ENCODE results near the gene NR3C1.

The NR3C1 gene

DNA sequence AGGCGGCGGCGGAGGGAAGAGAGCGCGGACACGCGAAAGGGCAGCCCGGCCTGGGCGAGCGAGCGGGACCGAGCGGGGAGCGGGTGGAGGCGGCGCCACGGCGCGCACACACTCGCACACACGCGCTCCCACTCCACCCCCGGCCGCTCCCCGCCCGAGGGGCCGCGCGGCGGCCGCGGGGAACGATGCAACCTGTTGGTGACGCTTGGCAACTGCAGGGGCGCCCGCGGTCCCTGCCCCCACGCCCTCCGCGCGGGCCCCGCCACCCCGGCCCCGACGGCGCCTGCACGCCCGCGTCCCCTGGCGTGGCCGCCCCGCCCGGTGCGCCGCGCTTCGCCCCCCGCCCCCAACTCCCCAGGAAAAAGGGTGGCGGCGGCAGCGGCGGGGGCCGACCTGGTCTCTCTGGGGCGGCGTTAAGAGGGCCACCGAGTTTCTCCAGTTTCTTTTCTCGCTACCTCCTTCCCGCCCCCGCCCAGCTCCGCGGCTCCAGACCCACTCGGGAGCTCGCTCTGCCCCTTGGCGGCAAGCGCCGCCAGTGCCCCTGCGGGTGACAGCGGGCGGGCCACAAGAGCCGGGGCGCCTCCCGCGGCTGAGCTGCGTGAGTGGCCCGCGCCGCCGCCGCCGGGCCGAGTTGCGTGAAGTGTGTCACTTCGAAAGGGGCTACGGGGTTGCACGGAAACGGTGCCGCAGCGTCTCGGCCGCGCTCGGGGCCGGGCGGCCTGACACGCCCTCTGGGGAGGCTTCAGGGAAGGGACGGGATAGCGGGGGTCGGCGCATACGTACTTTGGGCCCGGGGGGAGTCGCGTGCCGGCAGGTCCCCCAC is at the start of gene NR3C1:
Gene NR3C1 (minus strand): TSS at position 94 of the 823 bp plus-strand sequence. CDS start 2,847 bp downstream, outside the sequence.
- peak; percentile 92 for DNase-seq

DNA sequence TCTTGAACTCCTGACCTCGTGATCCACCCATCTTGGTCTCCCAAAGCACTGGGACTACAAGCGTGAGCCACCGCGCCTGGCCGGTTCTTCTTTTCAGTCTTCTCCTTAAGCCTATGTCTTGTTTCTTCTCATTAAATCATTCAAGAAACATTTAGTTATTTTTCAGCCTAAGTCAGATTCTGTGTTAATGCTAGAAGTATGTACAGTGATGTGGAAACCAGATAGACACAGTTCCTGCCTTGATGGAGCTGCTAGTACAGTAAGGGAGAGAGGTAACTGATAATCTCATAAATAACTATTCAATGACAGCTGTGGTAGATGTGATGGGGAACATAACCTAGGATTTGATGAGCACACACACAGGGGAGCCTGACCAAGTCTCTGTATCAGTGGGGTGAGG is 46.3 kb upstream of the NR3C1 start:
- DNase-seq, result no peak

DNA sequence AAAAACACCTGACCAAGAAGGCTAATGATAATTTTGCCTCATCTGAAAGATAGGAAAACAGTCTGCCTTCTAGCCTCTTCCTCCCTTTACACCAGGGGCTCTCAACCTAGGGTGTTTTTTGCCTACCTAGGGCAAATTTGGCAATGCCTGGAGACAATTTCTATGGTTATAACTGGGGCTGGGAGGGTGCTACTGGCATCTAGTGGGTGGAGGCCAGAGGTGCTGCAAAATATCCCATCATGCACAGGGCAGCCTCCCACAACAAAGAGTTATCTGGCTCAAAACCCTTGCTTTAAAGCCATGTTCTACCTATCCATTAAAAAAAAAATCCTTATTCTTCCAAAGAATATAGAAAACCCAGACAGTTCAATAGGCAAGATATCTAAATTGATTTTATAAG is 45.0 kb upstream of the NR3C1 start:
- DNase-seq, result no peak

DNA sequence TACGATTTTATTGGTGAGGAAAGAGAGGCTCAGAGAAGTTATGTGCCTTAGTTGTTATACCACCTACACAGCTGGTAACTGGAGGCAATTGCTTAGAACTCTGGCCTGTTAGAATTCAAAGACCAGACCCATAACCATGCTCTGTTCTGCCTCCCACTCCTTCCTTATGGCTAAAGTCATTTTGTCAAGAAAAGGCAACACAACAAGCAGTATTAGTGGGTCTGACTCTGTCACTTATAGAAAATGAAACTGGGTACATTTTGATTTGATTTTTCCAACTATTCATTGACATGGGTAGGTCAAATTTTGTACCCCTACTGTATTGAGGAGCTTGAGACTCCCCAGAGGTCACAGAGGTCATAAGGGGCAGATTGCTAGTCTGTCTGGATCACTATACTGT is 44.5 kb upstream of the NR3C1 start:
- DNase-seq, result no peak

DNA sequence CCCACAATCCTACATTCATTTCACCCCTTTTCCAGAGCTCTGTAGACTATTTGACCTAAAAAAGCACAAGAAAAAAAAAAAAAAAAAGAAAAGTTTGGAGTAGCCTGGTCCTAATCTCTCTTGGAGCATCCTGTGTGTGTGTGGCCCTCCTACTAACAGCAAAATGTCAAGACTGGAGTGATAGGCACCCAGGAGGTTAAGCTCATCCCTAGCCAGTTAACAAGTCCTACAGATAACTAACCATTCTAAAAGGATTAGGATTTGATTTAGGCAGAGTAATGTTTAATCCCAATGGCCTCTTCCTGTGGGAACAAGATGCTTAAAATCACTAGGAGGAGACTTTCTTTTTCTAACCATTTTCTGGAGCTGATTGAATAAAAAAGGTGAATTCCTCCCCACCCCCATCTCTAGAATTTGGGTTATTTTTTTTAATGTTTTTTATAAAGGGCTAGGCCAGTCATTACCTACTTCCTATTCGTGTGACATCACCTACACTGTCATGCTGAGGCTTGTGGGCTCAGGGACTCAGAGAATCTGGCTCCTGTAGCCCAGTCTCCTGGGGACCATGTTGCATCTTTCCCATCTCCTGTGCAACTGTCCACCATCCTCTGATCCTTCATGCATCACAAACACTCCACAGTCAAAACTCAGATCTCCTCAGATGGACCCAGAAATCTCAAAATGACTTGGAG is 43.2 kb upstream of the NR3C1 start:
- DNase-seq, result no peak

DNA sequence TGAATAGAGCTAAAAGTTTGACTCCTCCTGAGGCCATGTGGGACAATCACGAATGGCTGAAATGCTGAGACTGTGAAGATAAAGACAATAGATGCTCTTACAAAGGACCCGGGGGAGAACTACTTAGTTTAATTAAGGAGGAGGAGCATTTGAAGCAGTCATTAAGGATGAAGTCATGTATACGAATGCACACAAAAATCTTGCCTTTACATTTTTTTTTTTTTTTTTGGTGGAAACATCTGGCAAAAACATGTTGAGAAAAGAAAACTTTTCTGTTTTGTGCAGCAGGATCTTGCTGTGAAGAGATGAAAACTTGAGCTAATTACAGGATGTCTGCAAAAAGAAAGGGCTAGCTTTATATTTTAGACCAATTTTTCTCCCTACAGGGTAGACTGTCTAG is 42.3 kb upstream of the NR3C1 start:
- DNase-seq, result no peak

DNA sequence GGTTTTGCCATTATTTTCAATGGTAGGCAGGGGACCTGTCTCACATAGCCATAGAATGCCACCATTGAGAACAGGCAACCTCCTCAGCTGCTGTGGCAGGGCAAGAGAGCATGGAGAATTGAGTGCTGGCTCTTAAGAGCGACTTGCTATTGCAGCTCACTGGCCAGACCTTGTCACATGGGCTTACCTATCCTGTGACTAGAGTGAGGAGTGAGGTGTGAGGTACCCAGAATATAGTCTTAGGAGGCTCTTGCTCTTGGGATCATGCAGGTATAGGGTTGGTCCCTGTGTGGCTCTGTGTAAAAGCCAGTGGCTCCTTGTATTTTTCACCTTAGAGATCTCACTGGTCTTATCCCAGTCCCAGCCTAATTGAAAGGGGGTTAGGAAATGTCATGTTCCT is 39.8 kb upstream of the NR3C1 start:
- no peak for DNase-seq

DNA sequence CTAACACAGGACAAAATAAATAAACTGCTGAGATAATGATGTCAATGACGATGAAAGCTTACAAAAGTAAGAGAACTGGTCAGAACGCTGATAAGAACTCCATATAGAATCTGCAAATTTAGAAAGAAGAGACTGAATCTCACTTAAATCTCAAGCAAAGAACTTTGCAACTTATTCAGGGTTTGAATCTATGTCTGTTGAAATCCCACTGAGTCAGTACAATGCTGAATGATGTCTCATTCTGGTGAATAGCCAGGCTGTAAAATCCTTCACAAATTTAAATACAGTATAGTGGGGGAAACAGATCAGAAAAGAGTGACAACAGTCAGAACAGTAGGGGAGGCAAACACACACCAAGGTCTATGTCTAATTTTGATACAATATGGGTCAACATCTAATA is 38.9 kb upstream of the NR3C1 start:
- no peak for DNase-seq

DNA sequence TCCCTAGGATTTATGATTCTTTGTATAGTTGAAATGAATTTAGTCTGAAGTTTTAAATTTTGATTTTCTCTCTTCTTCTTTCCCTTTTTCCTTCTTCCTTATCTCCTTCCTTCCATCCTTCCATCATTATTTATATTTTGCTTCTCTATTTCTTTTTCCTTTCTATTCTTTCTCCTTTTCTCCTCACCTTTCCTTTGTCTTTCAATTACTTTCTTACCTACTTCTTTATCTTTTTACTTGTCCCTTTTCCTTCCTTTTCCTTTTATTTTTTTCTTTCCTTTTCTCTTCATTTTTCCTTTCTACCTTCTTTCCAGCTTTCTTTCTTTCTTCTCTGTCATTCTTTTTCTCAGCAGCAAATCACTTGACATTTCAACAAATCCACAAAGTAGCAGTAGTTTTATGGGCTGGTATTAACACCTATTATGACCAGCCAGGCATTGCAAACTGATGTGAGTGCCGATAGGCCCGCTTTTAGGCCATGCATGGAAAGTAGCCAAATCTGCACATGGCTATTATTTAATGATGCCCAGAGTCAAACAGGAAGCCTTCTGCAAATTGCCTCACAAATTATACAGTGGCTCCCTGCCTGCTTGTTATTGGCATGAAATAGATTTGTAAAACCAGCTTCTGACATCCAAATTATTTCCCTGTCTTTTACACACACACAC is 37.1 kb upstream of the NR3C1 start:
- no peak for DNase-seq

DNA sequence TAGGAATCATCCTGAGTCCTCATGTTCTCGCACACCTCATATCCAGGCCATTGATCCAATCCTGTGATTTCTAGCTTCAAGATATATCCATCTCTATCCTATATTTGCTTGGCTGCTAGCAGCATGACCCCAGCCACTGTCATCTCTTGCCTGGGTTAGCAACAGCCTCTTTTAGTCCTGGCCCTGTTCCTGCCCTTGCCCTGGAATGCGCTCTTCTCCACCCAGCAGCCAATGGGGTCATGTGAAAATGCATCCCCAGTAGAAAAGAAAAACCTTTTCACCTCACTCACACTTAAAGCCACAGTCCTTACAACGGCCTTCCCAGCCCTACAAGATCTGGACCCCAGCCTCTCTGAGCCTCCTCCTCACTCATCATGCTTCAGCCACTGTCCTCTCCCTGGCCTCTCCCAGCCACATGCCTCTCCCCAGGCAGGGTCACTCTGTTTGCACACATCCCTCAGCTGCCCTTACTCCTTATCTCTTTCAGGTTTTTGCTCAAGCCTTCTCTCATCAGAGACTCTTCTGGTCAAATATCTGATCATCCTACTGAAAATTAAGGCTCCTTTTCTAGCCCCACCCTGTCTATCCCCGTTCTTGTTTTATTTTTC is 34.3 kb upstream of the NR3C1 start:
- DNase-seq, result no peak

DNA sequence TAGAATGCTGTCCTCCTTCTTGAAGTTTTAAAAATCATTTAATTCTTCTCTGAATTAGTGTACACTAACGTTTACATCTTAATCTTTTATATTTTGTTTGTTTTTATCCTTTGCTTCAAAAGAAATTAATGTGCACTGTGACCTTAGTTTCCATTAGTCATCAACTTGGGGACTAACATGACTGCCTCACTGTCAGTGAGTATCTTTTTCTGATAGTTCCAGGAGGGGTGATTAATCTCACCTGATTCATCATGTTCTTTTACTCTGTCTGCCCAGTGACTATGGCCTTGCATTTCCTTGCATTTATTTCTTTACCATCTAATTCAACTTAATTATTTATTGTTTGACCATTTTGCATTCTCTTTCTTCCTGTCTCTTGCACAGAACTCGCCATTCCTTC is 33.4 kb upstream of the NR3C1 start:
- DNase-seq, result no peak

DNA sequence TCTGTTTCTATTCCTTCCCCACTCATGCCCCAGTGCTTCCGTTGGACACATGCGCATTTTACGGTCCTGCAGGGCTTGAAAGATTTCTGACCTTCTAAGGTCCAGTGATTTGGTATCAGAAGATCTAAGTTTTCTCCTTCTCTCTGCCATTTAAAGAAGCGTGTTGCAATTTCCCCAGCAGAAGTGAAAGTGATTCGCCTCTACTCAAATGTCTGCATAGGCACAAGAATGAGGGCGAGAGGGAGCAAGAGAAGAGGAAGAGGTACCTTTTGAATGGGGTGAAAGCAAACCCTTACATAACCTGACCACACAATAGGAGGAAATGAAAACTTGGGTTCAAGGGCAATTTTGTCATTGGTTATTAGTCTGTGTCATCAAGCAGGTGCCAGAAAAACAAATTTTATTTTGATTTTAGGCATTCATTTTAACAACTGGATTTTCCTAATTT is 31.7 kb upstream of the NR3C1 start:
- DNase-seq, result no peak

DNA sequence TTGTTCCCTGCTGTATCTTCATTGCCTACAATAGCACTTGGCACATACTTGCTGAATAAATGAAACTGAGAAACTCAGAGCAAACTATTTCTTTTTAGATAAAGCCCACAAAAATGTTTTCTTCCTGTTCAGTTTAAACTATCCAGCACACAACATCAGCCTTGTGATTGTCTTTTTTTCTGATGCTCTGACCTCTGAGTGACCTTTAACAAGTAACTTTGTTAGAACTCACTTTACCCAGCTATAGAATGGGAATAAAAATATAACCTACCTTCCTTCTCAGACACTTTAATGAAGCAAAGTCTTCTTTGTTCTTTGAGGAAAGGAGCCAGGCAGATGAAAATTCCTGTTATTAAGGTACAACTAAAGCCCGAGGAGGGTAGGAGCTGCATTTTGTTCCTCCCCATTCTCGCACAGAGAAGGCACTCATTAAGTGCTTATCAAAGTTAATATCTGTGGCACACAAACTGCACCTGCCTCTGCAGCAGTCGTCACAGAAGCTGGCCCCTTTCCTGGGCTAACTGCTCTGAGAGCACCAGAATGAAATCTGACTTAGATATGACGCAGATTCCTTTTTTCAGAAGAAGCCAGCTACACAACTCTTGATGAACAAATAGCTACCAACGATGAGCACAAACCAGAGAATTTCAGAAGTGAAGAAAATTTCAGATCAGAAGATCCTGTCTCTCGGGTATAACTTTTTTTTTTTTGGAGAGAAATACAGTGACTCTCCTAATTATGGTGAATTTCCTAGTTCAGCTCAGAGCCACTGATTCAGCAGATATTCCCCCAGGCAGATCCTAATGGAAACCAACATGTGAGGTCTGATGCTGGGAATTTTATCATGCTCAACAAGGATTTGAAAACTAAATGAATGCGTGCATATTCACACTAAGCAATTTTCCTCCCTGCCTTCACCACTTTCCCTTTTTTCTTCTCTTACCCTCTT is 31.0 kb upstream of the NR3C1 start:
- peak; percentile 57 for DNase-seq

DNA sequence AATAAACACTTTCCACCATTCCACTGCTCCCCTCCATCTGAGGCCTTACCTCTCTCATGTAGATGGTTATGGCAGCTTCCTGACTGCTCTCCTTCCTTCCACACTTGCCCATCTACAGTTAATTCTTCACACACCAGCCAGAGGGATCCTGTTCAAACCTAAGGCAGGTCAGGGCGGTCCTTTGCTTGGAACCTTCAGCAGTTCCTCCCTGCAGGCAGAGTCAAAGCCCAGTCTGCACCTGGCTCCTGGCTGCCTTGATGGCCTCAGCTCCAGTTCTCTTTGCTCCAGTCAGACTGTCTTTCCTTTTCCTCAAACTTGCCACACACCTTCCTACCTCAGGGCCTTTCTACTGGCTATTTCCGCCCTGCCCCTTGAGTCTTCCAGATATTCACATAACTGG is 30.2 kb upstream of the NR3C1 start:
- peak; percentile 22 for DNase-seq

DNA sequence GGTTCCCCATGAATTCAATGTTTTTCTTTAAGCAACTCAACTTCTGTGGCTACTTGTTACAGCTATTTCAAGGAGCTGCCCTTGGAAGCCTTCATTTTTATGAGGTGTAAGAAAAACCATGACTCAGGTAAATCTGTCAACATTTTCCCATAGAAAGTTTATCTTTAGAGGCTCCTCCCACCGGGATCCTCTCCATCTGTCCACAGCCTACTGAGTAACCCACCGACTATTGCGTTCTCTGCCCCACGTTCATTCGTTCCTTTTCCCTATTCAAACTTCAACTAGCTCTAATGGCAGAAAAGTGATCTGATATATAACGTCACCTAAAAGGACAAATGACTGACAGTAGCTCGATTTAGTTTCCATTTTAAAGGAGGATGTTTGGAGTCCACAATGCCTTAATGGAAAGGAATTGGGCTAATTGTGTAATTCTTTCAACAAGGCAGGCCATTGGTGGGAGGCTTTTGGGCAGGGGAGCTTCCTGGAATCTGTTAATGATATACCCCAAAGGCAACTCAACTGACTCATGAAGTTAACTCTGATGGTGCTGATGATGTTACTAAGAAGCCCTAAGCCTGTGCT is 29.3 kb upstream of the NR3C1 start:
- no peak for DNase-seq

DNA sequence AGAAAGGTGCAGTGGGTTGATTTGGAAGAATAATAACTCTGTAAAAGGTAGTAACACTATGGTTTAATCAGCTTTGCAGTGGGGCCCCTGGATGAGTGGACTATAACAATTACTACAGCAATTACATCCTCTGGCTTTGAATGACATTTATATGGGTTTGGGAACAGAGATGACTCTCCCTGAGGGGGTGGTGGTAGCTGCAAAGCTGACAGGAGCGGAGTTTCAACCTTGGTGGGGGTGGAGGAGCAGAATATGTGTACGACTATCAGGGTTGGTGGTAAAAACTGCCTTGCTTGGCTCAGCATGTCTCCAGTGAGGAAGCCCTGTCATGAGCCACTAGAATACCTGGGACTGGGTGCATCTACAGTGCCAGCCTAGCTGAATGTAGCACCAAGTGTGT is 28.3 kb upstream of the NR3C1 start:
- no peak for DNase-seq

DNA sequence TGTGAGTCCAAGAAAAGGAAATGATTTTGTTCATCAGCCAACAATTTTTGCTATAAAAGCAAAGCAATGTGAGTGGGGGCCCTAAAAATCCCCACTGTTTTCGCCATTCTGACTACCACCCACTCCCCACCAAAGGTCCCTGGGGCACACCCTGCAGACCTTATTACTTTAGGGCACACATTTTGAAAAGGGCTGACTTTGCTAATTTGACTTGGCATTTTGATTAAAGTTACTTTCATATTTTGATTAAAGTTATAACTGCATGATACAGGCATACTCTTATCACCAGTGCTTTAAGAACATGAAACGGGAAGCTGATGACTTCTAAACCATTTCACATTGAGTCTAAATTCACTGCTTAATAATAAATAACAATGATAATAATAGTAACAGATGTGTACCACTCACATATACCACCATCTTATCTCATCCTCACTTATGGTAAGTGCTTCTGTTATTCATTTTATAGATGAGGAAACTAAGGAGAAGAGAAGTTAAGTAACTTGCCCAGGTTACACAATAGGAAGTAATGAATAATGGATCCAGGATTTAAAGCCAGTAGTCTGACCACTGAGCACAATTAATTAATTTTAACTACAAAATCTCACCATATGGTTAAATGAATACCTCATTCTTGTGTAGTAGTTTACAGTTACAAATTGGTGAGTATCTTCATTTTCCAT is 25.4 kb upstream of the NR3C1 start:
- DNase-seq, result no peak

DNA sequence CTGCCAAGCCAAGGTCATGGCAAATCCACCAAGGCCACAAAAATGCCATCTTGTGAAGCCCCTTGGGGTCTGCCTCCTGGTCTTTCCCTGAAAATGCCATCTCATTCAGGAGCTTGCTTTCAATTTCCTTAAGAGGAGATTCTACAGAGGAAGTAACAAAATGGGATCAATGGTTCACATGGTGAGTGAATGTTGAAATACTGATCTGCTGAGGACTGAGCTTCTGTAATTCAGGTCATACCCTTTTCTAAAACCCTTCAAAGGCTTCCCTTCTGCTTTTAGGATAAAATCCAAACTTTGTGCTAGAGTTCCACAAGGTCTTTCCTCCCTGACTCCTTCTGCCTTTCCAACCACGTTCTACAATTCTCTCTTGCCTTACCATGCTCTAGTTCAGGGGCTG is 24.7 kb upstream of the NR3C1 start:
- DNase-seq, result no peak

DNA sequence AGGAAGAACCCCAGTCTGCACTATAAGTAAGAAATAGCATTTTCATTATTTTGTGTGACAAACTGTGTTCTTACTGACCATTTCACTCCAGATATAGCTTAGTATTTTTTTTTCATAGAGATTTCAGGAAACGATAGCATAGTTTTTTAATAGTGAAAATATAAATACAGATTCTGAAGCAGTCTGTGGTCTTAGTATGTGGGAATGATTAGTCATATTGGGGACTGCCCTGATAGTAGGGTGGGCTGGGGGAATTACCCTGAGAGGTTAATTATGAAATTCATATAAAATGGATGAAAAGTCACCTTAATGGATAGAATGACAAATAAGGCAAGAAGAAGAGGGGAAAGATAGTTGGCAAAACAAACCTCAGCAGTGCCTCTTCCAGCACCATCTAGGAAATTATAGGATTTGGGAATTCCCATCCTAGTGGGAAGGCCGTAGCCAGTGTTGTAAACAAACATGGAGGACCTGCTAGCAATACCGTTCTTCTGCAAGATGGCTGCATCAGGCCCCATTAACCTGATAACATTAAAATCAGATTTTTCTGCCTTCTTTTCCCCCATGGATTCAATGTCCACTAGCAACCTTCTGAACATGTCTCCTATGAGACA is 23.7 kb upstream of the NR3C1 start:
- no peak for DNase-seq

DNA sequence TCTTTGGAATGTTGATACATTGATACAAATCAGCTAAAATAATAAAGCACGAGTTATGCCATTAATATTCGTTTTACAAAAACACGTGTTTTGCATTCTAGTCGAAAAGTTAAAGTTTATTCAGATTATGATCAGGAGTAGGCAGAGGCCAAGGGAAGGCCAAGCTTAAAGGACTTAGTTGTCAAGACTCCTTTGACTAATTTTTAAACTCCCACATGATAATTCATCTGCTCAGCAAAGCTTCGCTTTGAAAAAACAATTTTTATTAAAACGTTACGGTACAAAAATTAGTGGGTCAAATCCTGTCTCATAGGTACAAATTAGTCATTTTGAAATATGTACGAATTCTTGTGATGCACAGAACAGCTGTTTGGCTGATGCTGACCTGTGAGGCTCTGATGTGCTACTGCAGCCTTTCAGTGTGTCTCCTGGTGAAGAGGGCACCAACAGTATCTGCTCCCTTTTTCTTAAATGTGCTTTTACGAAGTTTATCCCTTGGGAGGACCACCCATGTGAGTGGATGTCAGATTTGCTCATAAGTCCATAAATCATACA is 23.0 kb upstream of the NR3C1 start:
- no peak for DNase-seq

DNA sequence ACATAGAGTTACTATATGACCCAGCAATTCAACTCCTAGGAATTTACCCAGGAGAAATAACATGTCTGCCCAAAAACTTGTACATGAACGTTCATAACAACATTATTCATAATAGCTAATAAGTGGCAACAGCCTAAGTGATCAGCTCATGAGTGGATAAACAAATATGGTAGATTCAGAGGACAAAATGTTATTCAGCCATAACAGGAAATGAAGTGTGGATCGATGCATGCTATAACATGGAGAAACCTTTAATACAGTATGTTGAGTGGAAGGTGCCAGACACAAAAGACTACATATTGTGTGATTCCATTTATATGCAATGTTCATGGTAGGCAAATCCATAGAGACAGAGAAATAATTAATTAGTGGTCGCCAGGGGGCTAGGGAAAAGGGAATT is 22.3 kb upstream of the NR3C1 start:
- no peak for DNase-seq
